SU-DHL-6 (cell line): ENCODE measurements around the gene SLC41A1.

Source experiments
- CTCF ChIP-seq: fragments of 200-600 bp; sonication (generic); IDR thresholded peaks from one replicate; pipeline ENCODE4 v1.5.1; 2017; ENCODE audit warnings: antibody characterized with exemption, mild to moderate bottlenecking, low read length, moderate library complexity; ENCODE audit not compliant: insufficient read depth, poor library complexity, severe bottlenecking
- EZH2phosphoT487 ChIP-seq: fragments of 200-600 bp; sonication (generic), shearing (Covaris generic); conservative IDR thresholded peaks from 2 replicates; pipeline ENCODE4 v1.6.1; 2018; ENCODE audit warnings: mild to moderate bottlenecking, antibody characterized with exemption, low read length, moderate library complexity, mixed read lengths

GRCh38 chr1:205774198-205775014 lies 38.6 kb downstream of the SLC41A1 start:
- TF ChIP-seq EZH2phosphoT487 = no peak
- no peak for TF ChIP-seq CTCF
